Measurements from ENCODE around the gene TMEM79.
A peak's percentile ranks its signal among the peaks of the same experiment; 100 is the strongest.

Gene TMEM79, protein sequence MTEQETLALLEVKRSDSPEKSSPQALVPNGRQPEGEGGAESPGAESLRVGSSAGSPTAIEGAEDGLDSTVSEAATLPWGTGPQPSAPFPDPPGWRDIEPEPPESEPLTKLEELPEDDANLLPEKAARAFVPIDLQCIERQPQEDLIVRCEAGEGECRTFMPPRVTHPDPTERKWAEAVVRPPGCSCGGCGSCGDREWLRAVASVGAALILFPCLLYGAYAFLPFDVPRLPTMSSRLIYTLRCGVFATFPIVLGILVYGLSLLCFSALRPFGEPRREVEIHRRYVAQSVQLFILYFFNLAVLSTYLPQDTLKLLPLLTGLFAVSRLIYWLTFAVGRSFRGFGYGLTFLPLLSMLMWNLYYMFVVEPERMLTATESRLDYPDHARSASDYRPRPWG

GRCh38 chr1:156284112-156284511 is at the start of gene TMEM79:
Gene TMEM79 (plus strand): TSS chr1:156284325. CDS start chr1:156285227, 902 bp downstream.
- no peak for DNase-seq (ENCODE audit: low read depth, low spot score)

DNA sequence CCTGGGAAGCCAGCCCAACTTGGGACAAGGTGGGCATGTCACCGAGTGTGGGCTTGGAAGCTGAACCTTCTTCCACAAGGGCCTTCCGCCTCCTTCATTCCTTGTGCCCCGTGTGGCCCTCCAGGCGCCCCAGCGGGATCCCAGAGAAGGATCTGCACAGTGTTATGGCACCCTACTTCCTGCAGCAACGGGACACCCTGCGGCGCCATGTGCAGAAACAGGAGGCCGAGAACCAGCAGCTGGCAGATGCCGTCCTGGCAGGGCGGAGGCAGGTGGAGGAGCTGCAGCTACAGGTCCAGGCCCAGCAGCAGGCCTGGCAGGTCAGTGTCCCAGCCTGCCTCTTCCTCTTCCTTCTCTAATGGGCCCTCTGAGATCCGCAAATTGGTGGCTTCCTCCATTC is 48.0 kb upstream of the TMEM79 start:
- DNase-seq (ENCODE audit: low read depth, low spot score), result no peak

- DNase-seq (ENCODE audit: low read depth, low spot score), result no peak
These were observed 45.9 kb upstream of the TMEM79 start for GRCh38 chr1:156238248-156238647.

DNA sequence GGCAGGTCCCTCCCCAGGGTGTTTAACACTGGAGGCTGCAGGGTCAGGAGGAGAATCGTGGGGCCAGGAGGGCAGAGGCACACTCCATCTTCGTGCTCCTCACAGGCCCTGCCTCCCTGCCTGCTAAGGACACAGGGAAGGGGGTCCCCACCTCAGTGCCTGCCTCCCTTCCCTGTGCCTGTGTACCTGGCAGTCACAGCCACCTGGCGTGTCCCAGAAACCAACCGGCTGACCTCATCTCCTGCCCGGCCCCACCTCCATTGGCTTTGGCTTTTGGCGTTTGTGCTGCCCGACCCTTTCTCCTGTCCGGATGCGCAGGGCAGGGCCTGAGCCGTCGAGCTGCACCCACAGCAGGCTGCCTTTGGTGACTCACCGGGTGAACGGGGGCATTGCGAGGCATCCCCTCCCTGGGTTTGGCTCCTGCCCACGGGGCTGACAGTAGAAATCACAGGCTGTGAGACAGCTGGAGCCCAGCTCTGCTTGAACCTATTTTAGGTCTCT is 42.8 kb upstream of the TMEM79 start:
- DNase-seq (ENCODE audit: low read depth, low spot score), result peak; percentile 53

DNA sequence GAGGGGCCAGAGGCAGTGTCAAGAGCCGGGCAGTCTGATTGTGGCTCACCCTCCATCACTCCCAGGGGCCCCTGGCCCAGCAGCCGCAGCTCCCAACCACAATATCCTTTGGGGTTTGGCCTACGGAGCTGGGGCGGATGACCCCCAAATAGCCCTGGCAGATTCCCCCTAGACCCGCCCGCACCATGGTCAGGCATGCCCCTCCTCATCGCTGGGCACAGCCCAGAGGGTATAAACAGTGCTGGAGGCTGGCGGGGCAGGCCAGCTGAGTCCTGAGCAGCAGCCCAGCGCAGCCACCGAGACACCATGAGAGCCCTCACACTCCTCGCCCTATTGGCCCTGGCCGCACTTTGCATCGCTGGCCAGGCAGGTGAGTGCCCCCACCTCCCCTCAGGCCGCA is 42.2 kb upstream of the TMEM79 start, which contains the start of gene BGLAP:
Gene BGLAP (plus strand): TSS at position 259 of the 400 bp plus-strand sequence. CDS start 48 bp downstream, at position 307.
- no peak for DNase-seq (ENCODE audit: low read depth, low spot score)

DNA sequence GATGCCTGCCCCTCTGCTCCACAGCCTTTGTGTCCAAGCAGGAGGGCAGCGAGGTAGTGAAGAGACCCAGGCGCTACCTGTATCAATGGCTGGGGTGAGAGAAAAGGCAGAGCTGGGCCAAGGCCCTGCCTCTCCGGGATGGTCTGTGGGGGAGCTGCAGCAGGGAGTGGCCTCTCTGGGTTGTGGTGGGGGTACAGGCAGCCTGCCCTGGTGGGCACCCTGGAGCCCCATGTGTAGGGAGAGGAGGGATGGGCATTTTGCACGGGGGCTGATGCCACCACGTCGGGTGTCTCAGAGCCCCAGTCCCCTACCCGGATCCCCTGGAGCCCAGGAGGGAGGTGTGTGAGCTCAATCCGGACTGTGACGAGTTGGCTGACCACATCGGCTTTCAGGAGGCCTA is 41.4 kb upstream of the TMEM79 start:
- DNase-seq (ENCODE audit: low read depth, low spot score), result no peak

DNA sequence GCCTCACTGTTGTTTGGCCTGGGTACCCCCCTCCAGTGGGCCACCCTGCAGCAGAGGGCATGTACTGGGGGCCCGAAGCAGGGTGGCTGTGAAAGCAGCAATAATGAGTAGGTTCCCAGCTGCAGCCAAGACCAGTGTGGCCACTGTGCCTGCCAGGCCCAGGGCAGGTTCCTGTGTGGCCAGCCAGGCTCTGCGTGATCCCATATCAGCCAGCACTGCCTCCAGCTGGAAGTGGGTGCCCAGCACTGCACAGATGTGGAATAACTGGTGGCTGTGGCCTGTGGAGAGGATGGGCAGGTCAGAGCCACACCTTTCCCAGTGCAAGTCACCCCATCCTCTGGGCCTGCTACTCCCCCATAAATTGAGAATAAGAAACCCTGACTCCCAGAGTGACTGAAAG is 40.0 kb upstream of the TMEM79 start:
- DNase-seq (ENCODE audit: low read depth, low spot score), result no peak

DNA sequence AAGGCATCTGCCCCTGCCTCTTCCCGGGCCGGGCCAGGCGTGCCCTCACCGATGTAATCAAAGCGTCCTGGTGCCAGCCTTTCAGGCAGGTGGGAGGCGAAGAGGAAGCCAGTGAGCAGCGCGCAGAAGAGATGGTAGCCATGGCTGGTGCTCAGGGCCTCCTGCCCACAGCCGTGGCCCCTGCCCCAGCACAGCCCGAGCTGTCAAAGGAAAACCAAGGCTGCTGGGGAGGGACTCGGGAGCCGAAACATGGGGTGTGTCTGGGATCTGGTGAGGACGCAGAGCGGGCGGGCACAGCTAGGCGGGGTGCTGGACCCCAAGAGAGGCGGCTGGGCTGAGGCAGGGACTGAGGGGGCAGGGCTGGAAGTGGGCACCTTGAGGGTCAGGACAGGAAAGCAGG is 39.4 kb upstream of the TMEM79 start:
- DNase-seq (ENCODE audit: low read depth, low spot score), result no peak

DNA sequence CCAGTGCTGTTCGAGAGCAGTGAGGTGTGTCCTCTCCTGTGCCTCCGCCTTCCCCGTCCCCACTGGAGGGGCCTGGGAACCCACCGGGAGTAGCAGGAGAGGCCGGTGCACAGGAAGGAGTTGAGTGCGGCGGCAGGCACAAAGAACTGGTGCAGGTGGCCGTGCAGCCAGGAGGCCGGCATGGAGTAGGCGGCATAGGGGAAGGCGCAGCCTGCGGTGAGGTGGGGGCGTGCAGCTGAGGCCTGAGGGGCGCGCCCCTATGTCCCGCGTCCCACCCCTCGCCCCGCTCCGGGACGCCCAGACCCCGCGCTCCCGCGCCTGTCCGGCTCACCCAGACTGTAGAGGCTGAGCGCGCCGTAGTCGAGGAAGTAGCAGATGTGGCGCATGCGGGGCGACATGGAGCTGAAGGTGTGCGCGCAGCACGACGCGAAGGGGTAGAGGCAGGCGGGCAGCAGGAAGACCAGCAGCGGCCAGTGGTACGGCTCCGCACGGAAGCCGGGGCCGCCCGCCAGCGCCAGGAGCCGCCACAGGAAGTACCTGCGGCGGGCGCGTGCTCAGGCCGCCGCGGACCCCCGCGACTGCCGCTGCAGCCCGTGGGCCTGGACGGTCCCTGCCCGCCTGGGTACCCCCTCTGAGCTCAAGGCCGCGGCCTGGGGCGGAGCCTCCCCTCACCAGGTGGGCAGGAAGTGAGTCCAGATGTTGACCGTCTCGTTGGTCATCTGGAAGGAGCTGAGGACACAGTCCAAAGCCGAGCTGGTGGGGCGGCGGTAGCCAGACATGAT is 38.5 kb upstream of the TMEM79 start:
- no peak for DNase-seq (ENCODE audit: low read depth, low spot score)

GRCh38 chr1:156246241-156246780 is 37.8 kb upstream of the TMEM79 start:
- no peak for DNase-seq (ENCODE audit: low read depth, low spot score)

DNA sequence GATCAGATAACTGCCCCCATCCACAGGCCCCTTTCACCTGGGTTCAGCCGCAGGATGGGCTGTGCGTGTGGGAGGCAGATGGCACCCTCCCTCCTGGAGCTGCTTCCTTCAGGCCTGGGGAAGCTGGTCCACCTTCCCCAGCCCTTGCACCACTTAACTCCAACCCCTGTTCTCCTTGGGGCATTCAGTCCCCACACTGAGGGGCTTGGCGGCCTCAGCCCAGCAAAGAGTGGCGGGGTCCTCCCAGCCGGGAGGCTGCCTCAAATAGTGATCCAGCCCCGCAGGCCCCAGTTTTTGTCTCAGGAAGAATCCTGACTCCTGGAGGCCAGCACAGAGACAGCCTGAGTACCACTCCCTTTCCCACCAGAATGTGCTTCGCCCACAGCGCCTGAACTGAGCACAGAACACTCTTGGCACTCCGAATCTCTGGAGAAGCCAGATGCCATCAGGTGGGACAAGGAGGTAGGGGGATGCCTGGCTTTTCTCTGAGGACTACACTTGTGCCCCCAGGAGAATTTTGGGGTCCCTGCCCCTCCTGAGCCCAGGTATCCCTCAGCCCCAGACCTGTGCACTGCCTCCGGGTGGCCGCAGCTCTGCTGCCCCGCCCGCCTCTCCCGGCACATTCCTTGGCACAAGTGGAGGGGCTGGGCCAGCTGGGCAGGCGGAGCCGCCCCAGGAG is 37.2 kb upstream of the TMEM79 start:
- no peak for DNase-seq (ENCODE audit: low read depth, low spot score)

DNA sequence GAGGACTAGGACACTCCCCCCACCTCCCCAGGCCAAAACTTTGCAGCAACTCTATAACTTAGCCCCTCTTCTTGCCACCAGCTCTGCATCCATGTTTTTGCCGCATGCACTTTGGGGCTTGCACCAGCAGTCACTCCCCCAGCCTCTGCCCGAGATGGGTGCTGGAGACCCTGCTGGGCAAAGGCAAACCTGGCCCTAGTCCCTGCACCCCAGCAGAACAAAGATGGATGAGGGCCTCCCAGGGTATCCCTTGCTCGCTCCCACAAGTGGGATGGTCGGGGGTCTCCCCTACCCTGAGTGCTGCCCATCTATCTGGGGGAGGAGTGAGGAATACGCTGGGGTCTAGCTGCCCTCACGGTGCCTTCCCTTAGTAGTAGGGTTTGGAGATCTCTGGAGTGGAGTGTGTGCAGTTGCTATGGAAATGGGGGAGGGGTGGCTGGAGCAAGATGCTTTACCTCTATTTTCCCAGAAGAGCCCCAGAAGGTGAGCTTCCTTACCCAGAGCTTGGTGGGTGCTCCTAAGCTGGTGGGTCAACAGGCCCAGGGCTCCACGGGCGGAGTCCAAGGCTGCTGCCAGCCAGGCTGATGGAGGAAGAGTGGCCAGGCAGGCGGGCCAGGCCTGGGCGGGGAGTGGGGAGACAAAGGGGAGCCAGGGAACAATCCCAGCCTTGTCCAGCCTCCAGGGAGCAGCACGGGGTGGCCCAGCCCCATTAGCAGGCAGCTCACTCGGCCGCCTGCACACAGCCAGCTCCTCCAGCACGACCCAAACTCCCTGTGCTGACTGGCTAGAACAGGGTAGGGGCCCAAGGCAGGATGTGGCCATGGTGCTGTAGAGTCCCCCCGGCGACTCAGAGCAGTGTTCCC is 36.4 kb upstream of the TMEM79 start, which contains the start of gene PAQR6:
Gene PAQR6 (minus strand): TSS at position 597 of the 863 bp plus-strand sequence. CDS start 1,325 bp downstream, outside the sequence.
- no peak for DNase-seq (ENCODE audit: low read depth, low spot score)

GRCh38 chr1:156248323-156248683 is 35.8 kb upstream of the TMEM79 start:
- DNase-seq (ENCODE audit: low read depth, low spot score), result no peak

- DNase-seq (ENCODE audit: low read depth, low spot score), result no peak
These were observed 34.5 kb upstream of the TMEM79 start for GRCh38 chr1:156249593-156249992.

DNA sequence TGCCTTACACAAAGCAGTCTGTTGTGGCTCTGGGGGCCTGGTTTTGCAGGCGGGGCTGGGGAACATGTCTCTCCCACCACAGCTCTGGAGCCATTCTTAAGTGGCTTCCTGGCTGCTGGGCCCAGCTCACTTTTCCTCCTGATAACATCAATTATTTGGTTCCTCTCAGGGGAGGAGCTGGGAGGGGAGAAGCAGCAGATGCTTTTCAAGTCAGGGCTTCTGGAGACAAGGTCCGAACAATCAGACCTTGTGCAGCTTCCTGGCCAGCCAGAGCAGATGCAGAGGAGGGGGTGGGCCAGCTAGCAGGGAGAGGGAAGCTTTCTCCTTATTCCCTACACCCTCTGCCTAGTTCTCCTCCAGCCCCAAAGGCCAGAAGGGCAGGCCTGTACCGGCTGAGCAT is 32.6 kb upstream of the TMEM79 start:
- DNase-seq (ENCODE audit: low read depth, low spot score), result no peak

DNA sequence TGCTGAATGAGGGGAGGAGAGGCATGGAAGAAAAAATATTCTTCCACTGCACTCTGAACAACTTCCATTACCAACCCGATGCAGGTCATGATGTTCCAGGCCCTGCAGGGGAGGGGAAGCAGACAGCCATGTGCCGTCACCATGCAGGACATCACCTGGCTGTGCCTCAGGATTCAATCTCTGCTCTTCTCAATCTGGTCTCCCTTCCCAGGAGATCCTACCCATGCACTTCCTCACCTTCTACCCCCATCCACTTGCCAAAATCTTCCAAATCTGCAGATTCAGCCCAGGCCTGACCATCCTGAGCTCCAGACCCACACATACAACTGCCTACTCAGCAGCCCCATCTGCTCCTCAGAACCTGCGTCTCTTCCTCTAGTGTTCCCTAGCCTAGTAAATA is 30.5 kb upstream of the TMEM79 start:
- no peak for DNase-seq (ENCODE audit: low read depth, low spot score)

- DNase-seq (ENCODE audit: low read depth, low spot score), result no peak
These were observed 26.4 kb upstream of the TMEM79 start for GRCh38 chr1:156257711-156258110.

DNA sequence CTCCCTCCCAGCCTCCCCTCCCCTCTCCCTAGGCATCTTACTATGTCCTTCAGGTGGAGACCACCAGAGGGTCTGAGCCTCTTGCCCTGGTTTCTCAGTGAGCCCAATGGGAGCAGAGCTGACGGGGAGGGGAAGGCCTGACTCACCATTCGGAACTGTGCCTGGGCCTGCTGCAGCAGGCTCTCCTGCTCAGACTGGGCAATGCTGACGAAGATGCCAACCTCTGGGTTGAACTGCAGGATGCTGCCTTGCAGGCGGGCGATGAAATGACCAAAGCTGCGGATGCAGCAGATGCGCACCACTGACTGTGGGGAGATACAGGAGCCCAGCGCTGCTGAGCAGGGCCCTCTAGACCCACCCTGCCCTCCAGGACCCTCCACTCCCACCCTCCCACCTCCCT is 25.3 kb upstream of the TMEM79 start:
- no peak for DNase-seq (ENCODE audit: low read depth, low spot score)

DNA sequence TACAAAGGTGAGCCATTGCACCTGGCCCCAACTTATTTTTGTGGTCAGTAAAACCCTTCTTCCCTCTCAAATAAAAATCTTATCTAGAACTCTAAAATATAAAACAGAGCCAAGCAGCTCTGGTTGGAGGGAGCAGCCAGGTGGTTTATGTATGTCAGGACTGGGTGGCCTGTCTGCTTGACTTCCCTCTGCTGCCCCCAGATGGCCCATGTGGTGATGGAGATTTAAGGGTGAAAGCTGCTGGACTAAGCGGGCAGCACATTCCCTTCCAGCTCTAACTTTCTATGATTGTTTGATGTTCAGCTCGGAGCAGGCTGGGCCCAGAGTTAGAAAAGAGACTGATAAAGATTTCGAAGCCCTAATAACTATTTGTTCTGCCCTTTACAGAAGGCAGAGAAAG is 24.3 kb upstream of the TMEM79 start:
- DNase-seq (ENCODE audit: low read depth, low spot score), result no peak

DNA sequence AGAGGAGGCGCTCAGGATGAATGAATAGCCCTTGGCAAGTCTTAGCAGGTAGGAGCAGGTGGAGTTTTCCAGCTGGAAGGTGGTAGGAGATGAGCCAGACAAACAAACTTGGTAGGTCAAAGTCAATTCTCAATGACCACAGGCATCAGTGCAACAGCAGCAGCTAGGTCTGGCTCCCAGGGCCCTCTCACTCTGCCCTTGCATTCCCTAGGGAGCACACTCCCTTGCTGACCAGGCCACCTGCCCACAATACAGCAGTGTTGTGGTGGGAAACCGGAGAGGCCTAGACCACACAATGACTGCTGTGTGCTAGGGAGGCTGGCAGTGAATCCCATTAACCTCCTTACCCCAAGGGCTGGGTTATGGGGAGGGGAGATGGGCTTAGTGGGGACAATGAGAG is 23.2 kb upstream of the TMEM79 start:
- no peak for DNase-seq (ENCODE audit: low read depth, low spot score)

Data from smooth muscle cell of the brain vasculature (primary cell).